C4-2B (cell line): ENCODE results near the gene HKDC1.
"Not testable (repeated sequence)": the region's sequence is repeated elsewhere in the genome, so short reads cannot be mapped to it uniquely, and the experiment has no call there.

ENCODE experiments used
- H3K27ac ChIP-seq: fragments of 450-650 bp; 2 replicates; pipeline ENCODE4 v1.5.1; 2017
- CTCF ChIP-seq: fragments of 450-650 bp; conservative IDR thresholded peaks from 2 replicates; pipeline ENCODE4 v1.5.1; 2017; ENCODE audit warnings: mild to moderate bottlenecking
- ZFX ChIP-seq: fragments of 450-650 bp; IDR thresholded peaks from 2 replicates; pipeline ENCODE4 v1.6.1; 2017

Gene HKDC1

GRCh38 chr10:69220041-69220451 lies at the start of gene HKDC1:
HKDC1 (plus strand) TSS chr10:69220332; CDS start chr10:69220436, 104 bp downstream.
- no peak within 1 kb of the TSS for H3K27ac ChIP-seq
- no peak for TF ChIP-seq CTCF

GRCh38 chr10:69172241-69172982 lies 47.7 kb upstream of the HKDC1 start:
- TF ChIP-seq CTCF (no peak), ZFX (no peak)
- H3K27ac ChIP-seq, result no peak overlapping the region

- not testable (repeated sequence) for H3K27ac ChIP-seq
These were observed 44.8 kb upstream of the HKDC1 start for GRCh38 chr10:69175326-69175725.

- H3K27ac ChIP-seq, result no peak overlapping the region
- no peak for TF ChIP-seq CTCF
- no peak for TF ChIP-seq ZFX
These were observed 43.3 kb upstream of the HKDC1 start for GRCh38 chr10:69176823-69177222.

- TF ChIP-seq CTCF, result no peak
- TF ChIP-seq ZFX, result no peak
- H3K27ac ChIP-seq, result peak overlapping the region; percentile 95
These were observed 40.9 kb upstream of the HKDC1 start for GRCh38 chr10:69179089-69179742.

GRCh38 chr10:69179743-69180524 lies 40.2 kb upstream of the HKDC1 start, which contains the start of gene SUPV3L1:
SUPV3L1 (plus strand) TSS chr10:69180234; CDS start chr10:69180292, 58 bp downstream.
- H3K27ac ChIP-seq, result peak within 1 kb of the TSS; percentile 95
- TF ChIP-seq CTCF, result no peak
- TF ChIP-seq ZFX, result peak; percentile 80

GRCh38 chr10:69180525-69181204 lies 39.5 kb upstream of the HKDC1 start:
- TF ChIP-seq CTCF, result no peak
- TF ChIP-seq ZFX, result no peak
- H3K27ac ChIP-seq, result peak overlapping the region; percentile 95
